HepG2 (cell line): ENCODE data around the gene PRSS53. TPM values are rescaled to one million over a fixed set of nuclear protein-coding genes. Genes with fewer than 3 reads are reported as not detected.

Experiments used
- CBX2 ChIP-seq, 2 experiments: fragments of 200-600 bp in 1 of 2; sonication (generic); formaldehyde crosslinking in 1 of 2; IDR thresholded peaks; 2 replicates each; pipeline versions ENCODE4 v1.7.0 to v1.8.1; 2018 to 2022; ENCODE audit warnings: low read depth in 2 of 2, low read length in 1 of 2, mild to moderate bottlenecking in 1 of 2, missing genetic modification reagents in 1 of 2
- CCAR2 ChIP-seq: fragments of 200-400 bp; formaldehyde crosslinking; optimal IDR thresholded peaks from 2 replicates; pipeline ENCODE3; 2018; ENCODE audit warnings: low read depth, mild to moderate bottlenecking, low read length, moderate library complexity
- CCDC6 ChIP-seq: sonication (generic); formaldehyde crosslinking; IDR thresholded peaks from 2 replicates; pipeline ENCODE4 v1.8.1; 2022; ENCODE audit warnings: mild to moderate bottlenecking, missing genetic modification reagents, moderate library complexity
- CHCHD3 ChIP-seq: sonication (generic); formaldehyde crosslinking; IDR thresholded peaks from 2 replicates; pipeline ENCODE4 v1.8.0; 2022; ENCODE audit warnings: mild to moderate bottlenecking, missing genetic modification reagents, moderate library complexity
- HOXA5 ChIP-seq: sonication (generic); formaldehyde crosslinking; IDR thresholded peaks from 2 replicates; pipeline ENCODE4 v1.4.0; 2020; ENCODE audit warnings: missing genetic modification reagents
- KLF13 ChIP-seq: sonication (generic); formaldehyde crosslinking; IDR thresholded peaks from 2 replicates; pipeline ENCODE4 v1.4.0; 2020; ENCODE audit warnings: mild to moderate bottlenecking, missing genetic modification reagents
- MEIS1 ChIP-seq: sonication (generic); formaldehyde crosslinking; IDR thresholded peaks from 2 replicates; pipeline ENCODE4 v1.9.0; 2021; ENCODE audit warnings: mild to moderate bottlenecking, missing genetic modification reagents, moderate library complexity, borderline replicate concordance
- MTF1 ChIP-seq: sonication (generic); formaldehyde crosslinking; IDR thresholded peaks from 2 replicates; pipeline ENCODE4 v1.5.0; 2020; ENCODE audit warnings: missing genetic modification reagents
- NCOA1 ChIP-seq: sonication (generic); formaldehyde crosslinking; IDR thresholded peaks from 2 replicates; pipeline ENCODE4 v1.9.0; 2021; ENCODE audit warnings: missing genetic modification reagents
- RAD51 ChIP-seq: fragments of 450-650 bp; IDR thresholded peaks from 2 replicates; pipeline ENCODE4 v1.6.1; 2016; ENCODE audit warnings: borderline replicate concordance
- ZFP41 ChIP-seq: sonication (generic); formaldehyde crosslinking; IDR thresholded peaks from 2 replicates; pipeline ENCODE4 v1.4.0; 2020; ENCODE audit warnings: mild to moderate bottlenecking, missing genetic modification reagents, borderline replicate concordance
- ZNF263 ChIP-seq: sonication (generic); formaldehyde crosslinking; IDR thresholded peaks from 2 replicates; pipeline ENCODE4 v1.4.0; 2020; ENCODE audit warnings: missing genetic modification reagents
- ZNF282 ChIP-seq: fragments of 450-650 bp; IDR thresholded peaks from 2 replicates; pipeline ENCODE4 v1.6.1; 2018; ENCODE audit not compliant: partially characterized antibody
- ZNF296 ChIP-seq: sonication (generic); formaldehyde crosslinking; conservative IDR thresholded peaks from 2 replicates; pipeline ENCODE4 v1.5.0; 2020; ENCODE audit warnings: mild to moderate bottlenecking, missing genetic modification reagents
- ZNF83 ChIP-seq: sonication (generic); formaldehyde crosslinking; IDR thresholded peaks from 2 replicates; pipeline ENCODE4 v1.4.0; 2020; ENCODE audit warnings: missing genetic modification reagents, mild to moderate bottlenecking, borderline replicate concordance
- polyA plus RNA-seq, 8 experiments: library from polyadenylated mRNA; depleted of rRNA in 3 of 8; stranded (reverse) in 7 of 8; unstranded in 1 of 8; fragments of >200 nt; fragmentation: Illumina TruSeq in 4 of 8; extraction: Trizol in 4 of 8; gene quantifications; 2 replicates each; pipeline versions ENCODE4 v1.2.1 to v1.2.3, GENCODE V29; 2011 to 2016; ENCODE audit warnings: low read depth in 4 of 8, missing spikeins in 1 of 8, mixed read lengths in 1 of 8; ENCODE audit not compliant: insufficient read depth in 1 of 8
- total RNA-seq, 5 experiments: library from RNA; depleted of rRNA; stranded (reverse); fragments of >200 nt; fragmentation: Illumina TruSeq; extraction: Trizol; gene quantifications; 2 replicates each; pipeline ENCODE4 v1.2.3, GENCODE V29; 2016; ENCODE audit warnings: low read depth in 1 of 5
- TF ChIP-seq, protein P1 (sequence below): sonication (generic); formaldehyde crosslinking; conservative IDR thresholded peaks from 2 replicates; pipeline ENCODE4 v1.4.0; 2020; ENCODE audit warnings: missing genetic modification reagents
- TF ChIP-seq, protein P2 (sequence below): sonication (generic); formaldehyde crosslinking; IDR thresholded peaks from 2 replicates; pipeline ENCODE4 v1.5.1; 2020; ENCODE audit warnings: mild to moderate bottlenecking, missing genetic modification reagents, borderline replicate concordance
- TF ChIP-seq, protein P3 (sequence below): sonication (generic); formaldehyde crosslinking; IDR thresholded peaks from 2 replicates; pipeline ENCODE4 v1.4.0; 2020; ENCODE audit warnings: missing genetic modification reagents; ENCODE audit errors: not compliant biosample characterization
- TF ChIP-seq, protein P4 (sequence below): sonication (generic); formaldehyde crosslinking; conservative IDR thresholded peaks from 2 replicates; pipeline ENCODE4 v1.4.0; 2020; ENCODE audit warnings: missing genetic modification reagents

PRSS53 gene
- total and polyA plus RNA-seq, 2 of the 13 experiments (the other 11 are each of a cell fraction or from before 2014, with no cell fraction given) = 2.2 to 7.4 TPM

DNA sequence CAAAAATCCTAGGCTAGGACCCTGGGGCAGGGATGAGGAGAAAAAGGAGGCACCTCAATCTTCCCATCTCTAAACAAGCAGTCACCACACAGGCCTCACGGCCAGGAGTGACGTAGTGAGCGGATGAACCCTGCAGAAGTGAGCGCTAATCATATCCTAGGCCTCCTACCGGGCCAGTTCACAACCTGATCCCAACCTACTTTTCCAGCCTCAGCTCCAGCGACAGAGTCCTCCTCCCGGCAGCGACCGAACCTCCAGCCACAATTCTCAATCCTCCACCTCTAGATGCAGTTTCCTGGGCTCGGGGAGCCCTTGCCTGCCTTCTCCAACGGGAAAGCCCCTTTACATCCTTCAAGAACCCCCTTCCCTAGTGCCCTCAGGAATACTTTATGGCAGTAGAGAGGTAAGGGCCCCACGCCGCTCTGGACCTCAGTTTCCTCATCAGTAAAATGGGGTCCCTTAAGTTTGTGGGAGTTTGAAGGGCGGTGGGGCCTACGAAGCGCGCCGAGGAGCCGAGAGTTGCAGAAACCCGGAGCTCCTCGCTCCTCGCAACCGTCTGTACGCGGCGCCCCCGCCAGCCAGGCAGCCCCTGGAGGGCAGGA is 16.1 kb downstream of the PRSS53 start (continued):
- TF ChIP-seq, protein P1, sequence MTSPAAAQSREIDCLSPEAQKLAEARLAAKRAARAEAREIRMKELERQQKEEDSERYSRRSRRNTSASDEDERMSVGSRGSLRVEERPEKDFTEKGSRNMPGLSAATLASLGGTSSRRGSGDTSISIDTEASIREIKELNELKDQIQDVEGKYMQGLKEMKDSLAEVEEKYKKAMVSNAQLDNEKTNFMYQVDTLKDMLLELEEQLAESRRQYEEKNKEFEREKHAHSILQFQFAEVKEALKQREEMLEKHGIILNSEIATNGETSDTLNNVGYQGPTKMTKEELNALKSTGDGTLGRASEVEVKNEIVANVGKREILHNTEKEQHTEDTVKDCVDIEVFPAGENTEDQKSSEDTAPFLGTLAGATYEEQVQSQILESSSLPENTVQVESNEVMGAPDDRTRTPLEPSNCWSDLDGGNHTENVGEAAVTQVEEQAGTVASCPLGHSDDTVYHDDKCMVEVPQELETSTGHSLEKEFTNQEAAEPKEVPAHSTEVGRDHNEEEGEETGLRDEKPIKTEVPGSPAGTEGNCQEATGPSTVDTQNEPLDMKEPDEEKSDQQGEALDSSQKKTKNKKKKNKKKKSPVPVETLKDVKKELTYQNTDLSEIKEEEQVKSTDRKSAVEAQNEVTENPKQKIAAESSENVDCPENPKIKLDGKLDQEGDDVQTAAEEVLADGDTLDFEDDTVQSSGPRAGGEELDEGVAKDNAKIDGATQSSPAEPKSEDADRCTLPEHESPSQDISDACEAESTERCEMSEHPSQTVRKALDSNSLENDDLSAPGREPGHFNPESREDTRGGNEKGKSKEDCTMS (CRISPR knock-in tag) = no peak
- TF ChIP-seq RAD51 (no peak), KLF13 (no peak), ZNF263 (CRISPR knock-in tag) (peak; percentile 64; the same call in 1 of the 2 replicates), CBX2 (IDR thresholded peaks at IDR 0.05; ENCODE audit: low read depth, low read length) (no peak), CBX2 (CRISPR knock-in tag; IDR thresholded peaks at IDR 0.05; ENCODE audit: low read depth) (no peak), ZNF282 (no peak), CCDC6 (CRISPR knock-in tag) (no peak), ZFP41 (CRISPR knock-in tag) (no peak), ZNF296 (CRISPR knock-in tag) (no peak; the same call in 1 of the 2 replicates), NCOA1 (0 out of 2 replicates have a peak, but pooled peaks have one; percentile 6), MEIS1 (no peak; the same call in 1 of the 2 replicates), CHCHD3 (no peak), HOXA5 (CRISPR knock-in tag) (no peak), MTF1 (CRISPR knock-in tag) (no peak), CCAR2 (no peak), ZNF83 (CRISPR knock-in tag) (no peak)
- TF ChIP-seq, protein P2, sequence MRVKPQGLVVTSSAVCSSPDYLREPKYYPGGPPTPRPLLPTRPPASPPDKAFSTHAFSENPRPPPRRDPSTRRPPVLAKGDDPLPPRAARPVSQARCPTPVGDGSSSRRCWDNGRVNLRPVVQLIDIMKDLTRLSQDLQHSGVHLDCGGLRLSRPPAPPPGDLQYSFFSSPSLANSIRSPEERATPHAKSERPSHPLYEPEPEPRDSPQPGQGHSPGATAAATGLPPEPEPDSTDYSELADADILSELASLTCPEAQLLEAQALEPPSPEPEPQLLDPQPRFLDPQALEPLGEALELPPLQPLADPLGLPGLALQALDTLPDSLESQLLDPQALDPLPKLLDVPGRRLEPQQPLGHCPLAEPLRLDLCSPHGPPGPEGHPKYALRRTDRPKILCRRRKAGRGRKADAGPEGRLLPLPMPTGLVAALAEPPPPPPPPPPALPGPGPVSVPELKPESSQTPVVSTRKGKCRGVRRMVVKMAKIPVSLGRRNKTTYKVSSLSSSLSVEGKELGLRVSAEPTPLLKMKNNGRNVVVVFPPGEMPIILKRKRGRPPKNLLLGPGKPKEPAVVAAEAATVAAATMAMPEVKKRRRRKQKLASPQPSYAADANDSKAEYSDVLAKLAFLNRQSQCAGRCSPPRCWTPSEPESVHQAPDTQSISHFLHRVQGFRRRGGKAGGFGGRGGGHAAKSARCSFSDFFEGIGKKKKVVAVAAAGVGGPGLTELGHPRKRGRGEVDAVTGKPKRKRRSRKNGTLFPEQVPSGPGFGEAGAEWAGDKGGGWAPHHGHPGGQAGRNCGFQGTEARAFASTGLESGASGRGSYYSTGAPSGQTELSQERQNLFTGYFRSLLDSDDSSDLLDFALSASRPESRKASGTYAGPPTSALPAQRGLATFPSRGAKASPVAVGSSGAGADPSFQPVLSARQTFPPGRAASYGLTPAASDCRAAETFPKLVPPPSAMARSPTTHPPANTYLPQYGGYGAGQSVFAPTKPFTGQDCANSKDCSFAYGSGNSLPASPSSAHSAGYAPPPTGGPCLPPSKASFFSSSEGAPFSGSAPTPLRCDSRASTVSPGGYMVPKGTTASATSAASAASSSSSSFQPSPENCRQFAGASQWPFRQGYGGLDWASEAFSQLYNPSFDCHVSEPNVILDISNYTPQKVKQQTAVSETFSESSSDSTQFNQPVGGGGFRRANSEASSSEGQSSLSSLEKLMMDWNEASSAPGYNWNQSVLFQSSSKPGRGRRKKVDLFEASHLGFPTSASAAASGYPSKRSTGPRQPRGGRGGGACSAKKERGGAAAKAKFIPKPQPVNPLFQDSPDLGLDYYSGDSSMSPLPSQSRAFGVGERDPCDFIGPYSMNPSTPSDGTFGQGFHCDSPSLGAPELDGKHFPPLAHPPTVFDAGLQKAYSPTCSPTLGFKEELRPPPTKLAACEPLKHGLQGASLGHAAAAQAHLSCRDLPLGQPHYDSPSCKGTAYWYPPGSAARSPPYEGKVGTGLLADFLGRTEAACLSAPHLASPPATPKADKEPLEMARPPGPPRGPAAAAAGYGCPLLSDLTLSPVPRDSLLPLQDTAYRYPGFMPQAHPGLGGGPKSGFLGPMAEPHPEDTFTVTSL = peak; percentile 65; the same call in 1 of the 2 replicates
- TF ChIP-seq, protein P3, sequence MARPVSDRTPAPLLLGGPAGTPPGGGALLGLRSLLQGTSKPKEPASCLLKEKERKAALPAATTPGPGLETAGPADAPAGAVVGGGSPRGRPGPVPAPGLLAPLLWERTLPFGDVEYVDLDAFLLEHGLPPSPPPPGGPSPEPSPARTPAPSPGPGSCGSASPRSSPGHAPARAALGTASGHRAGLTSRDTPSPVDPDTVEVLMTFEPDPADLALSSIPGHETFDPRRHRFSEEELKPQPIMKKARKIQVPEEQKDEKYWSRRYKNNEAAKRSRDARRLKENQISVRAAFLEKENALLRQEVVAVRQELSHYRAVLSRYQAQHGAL (CRISPR knock-in tag) = peak; percentile 36
- TF ChIP-seq, protein P4, sequence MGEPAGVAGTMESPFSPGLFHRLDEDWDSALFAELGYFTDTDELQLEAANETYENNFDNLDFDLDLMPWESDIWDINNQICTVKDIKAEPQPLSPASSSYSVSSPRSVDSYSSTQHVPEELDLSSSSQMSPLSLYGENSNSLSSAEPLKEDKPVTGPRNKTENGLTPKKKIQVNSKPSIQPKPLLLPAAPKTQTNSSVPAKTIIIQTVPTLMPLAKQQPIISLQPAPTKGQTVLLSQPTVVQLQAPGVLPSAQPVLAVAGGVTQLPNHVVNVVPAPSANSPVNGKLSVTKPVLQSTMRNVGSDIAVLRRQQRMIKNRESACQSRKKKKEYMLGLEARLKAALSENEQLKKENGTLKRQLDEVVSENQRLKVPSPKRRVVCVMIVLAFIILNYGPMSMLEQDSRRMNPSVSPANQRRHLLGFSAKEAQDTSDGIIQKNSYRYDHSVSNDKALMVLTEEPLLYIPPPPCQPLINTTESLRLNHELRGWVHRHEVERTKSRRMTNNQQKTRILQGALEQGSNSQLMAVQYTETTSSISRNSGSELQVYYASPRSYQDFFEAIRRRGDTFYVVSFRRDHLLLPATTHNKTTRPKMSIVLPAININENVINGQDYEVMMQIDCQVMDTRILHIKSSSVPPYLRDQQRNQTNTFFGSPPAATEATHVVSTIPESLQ (CRISPR knock-in tag) = no peak
